Panc1 (cell line): ENCODE data around the gene CALCOCO2.

ENCODE experiments used
- CTCF ChIP-seq: fragments of 450-650 bp; IDR thresholded peaks from 2 replicates; pipeline ENCODE4 v1.5.1; 2017; ENCODE audit warnings: mild to moderate bottlenecking
- TCF7L2 ChIP-seq: IDR thresholded peaks from 2 replicates; pipeline ENCODE4 v1.6.1; 2011; ENCODE audit warnings: mild to moderate bottlenecking, low read depth, low read length, inconsistent platforms
- TF ChIP-seq, protein P1 (sequence below), 2 experiments: IDR thresholded peaks; 2 replicates each; pipeline ENCODE4 v1.6.1; 2011 to 2012; ENCODE audit warnings: low read depth in 2 of 2, control low read depth in 1 of 2, low read length in 1 of 2, mild to moderate bottlenecking in 1 of 2, moderate library complexity in 1 of 2; ENCODE audit not compliant: insufficient read depth in 1 of 2

DNA sequence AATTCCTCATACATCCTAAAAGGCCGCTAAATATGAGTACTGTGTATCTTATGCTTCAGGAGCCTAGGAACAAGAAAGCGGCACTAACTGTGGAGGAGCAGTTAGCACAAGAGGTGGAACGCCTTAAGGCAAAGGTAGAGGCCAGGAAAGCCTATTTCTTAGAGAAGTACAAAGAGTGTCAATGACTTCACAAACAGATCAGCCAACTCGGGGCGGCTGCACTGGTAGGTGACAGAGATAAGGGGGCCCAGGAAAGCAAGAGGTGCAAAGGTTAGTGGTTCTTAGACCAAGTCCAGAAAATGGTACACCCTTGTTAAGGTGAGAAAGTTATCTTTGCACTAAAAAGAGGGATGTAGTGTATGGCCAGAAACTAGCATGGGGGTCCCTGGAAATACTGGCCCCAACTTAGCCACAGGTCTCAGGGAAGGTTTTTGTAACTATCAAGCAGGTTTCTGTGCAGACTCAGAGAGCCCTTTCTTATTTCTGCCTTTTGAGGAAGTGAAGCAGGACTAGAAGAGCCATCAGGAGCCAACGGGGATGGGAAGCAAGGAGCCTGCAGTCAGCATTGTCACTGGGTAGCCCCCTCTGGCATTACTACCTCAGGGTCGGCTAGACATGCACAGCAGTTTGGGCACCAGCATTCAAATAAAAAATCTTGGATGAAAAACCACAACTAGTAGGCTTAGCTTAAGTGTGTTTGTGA lies 24.1 kb downstream of the CALCOCO2 start:
- TF ChIP-seq, protein P1, sequence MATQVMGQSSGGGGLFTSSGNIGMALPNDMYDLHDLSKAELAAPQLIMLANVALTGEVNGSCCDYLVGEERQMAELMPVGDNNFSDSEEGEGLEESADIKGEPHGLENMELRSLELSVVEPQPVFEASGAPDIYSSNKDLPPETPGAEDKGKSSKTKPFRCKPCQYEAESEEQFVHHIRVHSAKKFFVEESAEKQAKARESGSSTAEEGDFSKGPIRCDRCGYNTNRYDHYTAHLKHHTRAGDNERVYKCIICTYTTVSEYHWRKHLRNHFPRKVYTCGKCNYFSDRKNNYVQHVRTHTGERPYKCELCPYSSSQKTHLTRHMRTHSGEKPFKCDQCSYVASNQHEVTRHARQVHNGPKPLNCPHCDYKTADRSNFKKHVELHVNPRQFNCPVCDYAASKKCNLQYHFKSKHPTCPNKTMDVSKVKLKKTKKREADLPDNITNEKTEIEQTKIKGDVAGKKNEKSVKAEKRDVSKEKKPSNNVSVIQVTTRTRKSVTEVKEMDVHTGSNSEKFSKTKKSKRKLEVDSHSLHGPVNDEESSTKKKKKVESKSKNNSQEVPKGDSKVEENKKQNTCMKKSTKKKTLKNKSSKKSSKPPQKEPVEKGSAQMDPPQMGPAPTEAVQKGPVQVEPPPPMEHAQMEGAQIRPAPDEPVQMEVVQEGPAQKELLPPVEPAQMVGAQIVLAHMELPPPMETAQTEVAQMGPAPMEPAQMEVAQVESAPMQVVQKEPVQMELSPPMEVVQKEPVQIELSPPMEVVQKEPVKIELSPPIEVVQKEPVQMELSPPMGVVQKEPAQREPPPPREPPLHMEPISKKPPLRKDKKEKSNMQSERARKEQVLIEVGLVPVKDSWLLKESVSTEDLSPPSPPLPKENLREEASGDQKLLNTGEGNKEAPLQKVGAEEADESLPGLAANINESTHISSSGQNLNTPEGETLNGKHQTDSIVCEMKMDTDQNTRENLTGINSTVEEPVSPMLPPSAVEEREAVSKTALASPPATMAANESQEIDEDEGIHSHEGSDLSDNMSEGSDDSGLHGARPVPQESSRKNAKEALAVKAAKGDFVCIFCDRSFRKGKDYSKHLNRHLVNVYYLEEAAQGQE (IDR thresholded peaks at IDR 0.05; ENCODE audit: insufficient read depth in 1 of 2, low read depth in 2 of 2, low read length in 1 of 2) = no peak
- TF ChIP-seq CTCF (no peak), TCF7L2 (no peak)
